IMR-90 (cell line): ENCODE results near the gene EME2. TPM values are rescaled to one million over a fixed set of nuclear protein-coding genes. Genes with fewer than 3 reads are reported as not detected.
A peak's percentile ranks its signal among the peaks of the same experiment; 100 is the strongest.

Experiments used
- ATAC-seq: fragments of 200-7000 bp; cut with Tn5 transposase; 2 replicates; pipeline ENCODE4 v1.9.1; 2020; ENCODE audit warnings: low read depth, mild to moderate bottlenecking, moderate library complexity
- BruUV-seq: library from RNA; stranded (reverse); fragments of 400-500 nt; replicated peaks from 2 replicates; lab custom pipeline; 2021; lab: Mats Ljungman, UMichigan
- CTCF ChIA-PET: fragments of 300-600 bp; formaldehyde crosslinking; extraction: SDS; loops from one replicate; lab custom pipeline; 2021; ENCODE audit warnings: antibody characterized with exemption; lab: Yijun Ruan, JAX
- POLR2A ChIA-PET: fragments of 300-600 bp; sonication (Branson Sonifier 250); formaldehyde crosslinking; loops from one replicate; lab custom pipeline; 2022; ENCODE audit warnings: antibody characterized with exemption; ENCODE audit not compliant: unreplicated experiment; lab: Charles Lee
- DNase-seq: peaks from one replicate; pipeline ENCODE4 v3.0.0; 2013
- H2AFZ ChIP-seq: replicated peaks from 2 replicates; pipeline ENCODE3; 2013; ENCODE audit warnings: low read length, mild to moderate bottlenecking; ENCODE audit not compliant: poor library complexity
- H2AK5ac ChIP-seq: 2 replicates; pipeline ENCODE4 v1.6.1; 2013; ENCODE audit warnings: low read depth, low read length, inconsistent platforms
- H2AK9ac ChIP-seq: replicated peaks from 2 replicates; pipeline ENCODE3; 2013; ENCODE audit warnings: mild to moderate bottlenecking, low read depth, low read length, moderate library complexity; ENCODE audit not compliant: poor library complexity
- H2BK120ac ChIP-seq: 2 replicates; pipeline ENCODE4 v1.6.1; 2013; ENCODE audit warnings: low read depth, low read length, inconsistent platforms
- H2BK15ac ChIP-seq: 3 replicates; pipeline ENCODE4 v1.6.1; 2013; ENCODE audit warnings: low read depth, low read length, inconsistent platforms
- H2BK20ac ChIP-seq: 2 replicates; pipeline ENCODE4 v1.6.1; 2013; ENCODE audit warnings: low read depth, mild to moderate bottlenecking, inconsistent platforms, low read length, moderate library complexity
- H2BK5ac ChIP-seq: 2 replicates; pipeline ENCODE4 v1.6.1; 2013; ENCODE audit warnings: mild to moderate bottlenecking, low read depth, low read length, inconsistent platforms; ENCODE audit not compliant: poor library complexity, severe bottlenecking
- H3K14ac ChIP-seq: replicated peaks from 2 replicates; pipeline ENCODE4 v1.6.1; 2013; ENCODE audit warnings: low read depth, low read length, inconsistent platforms
- H3K18ac ChIP-seq: 2 replicates; pipeline ENCODE4 v1.6.1; 2013; ENCODE audit warnings: low read depth, low read length, control low read depth
- H3K23ac ChIP-seq: 2 replicates; pipeline ENCODE4 v1.6.1; 2013; ENCODE audit warnings: low read depth, low read length, inconsistent platforms
- H3K27ac ChIP-seq: 2 replicates; pipeline ENCODE4 v1.5.1; 2013; ENCODE audit warnings: mild to moderate bottlenecking, control low read depth, low read length; ENCODE audit not compliant: insufficient read depth
- H3K27me3 ChIP-seq: 2 replicates; pipeline ENCODE4 v1.6.1; 2013; ENCODE audit warnings: low read length; ENCODE audit not compliant: control insufficient read depth, insufficient read depth
- H3K36me3 ChIP-seq: 2 replicates; pipeline ENCODE4 v1.6.1; 2013; ENCODE audit warnings: low read length, mixed read lengths; ENCODE audit not compliant: control insufficient read depth, insufficient read depth
- H3K4ac ChIP-seq: 2 replicates; pipeline ENCODE4 v1.6.1; 2013; ENCODE audit warnings: low read depth, low read length, inconsistent platforms
- H3K4me1 ChIP-seq: 2 replicates; pipeline ENCODE4 v1.6.1; 2013; ENCODE audit warnings: low read length, mixed read lengths; ENCODE audit not compliant: control insufficient read depth, insufficient read depth
- H3K4me2 ChIP-seq: 2 replicates; pipeline ENCODE4 v1.6.1; 2013; ENCODE audit warnings: low read depth, mild to moderate bottlenecking, control low read depth, low read length, moderate library complexity
- H3K4me3 ChIP-seq: 2 replicates; pipeline ENCODE4 v1.5.1; 2013; ENCODE audit warnings: low read depth, mild to moderate bottlenecking, control low read depth, low read length, moderate library complexity; ENCODE audit not compliant: insufficient read depth
- H3K56ac ChIP-seq: 2 replicates; pipeline ENCODE4 v1.6.1; 2013; ENCODE audit warnings: low read length, inconsistent platforms; ENCODE audit not compliant: insufficient read depth; ENCODE audit errors: extremely low read depth
- H3K79me1 ChIP-seq, 2 experiments: 2 replicates each; pipeline ENCODE4 v1.6.1; 2013; ENCODE audit warnings: low read length in 2 of 2, inconsistent platforms in 1 of 2, low read depth in 1 of 2
- H3K9ac ChIP-seq: 2 replicates; pipeline ENCODE4 v1.6.1; 2013; ENCODE audit warnings: low read depth, low read length, control low read depth
- H3K9me1 ChIP-seq: 2 replicates; pipeline ENCODE4 v1.6.1; 2013; ENCODE audit warnings: low read length, inconsistent platforms; ENCODE audit not compliant: insufficient read depth
- H3K9me3 ChIP-seq: 2 replicates; pipeline ENCODE4 v1.6.1; 2013; ENCODE audit warnings: low read length; ENCODE audit not compliant: control insufficient read depth, insufficient read depth
- H4K20me1 ChIP-seq: 2 replicates; pipeline ENCODE4 v1.6.1; 2013; ENCODE audit warnings: low read length, inconsistent platforms; ENCODE audit not compliant: insufficient read depth
- H4K5ac ChIP-seq: 2 replicates; pipeline ENCODE4 v1.6.1; 2013; ENCODE audit warnings: mild to moderate bottlenecking, low read depth, low read length, control low read depth
- H4K8ac ChIP-seq, 2 experiments: 2 replicates each; pipeline ENCODE4 v1.6.1; 2013; ENCODE audit warnings: low read depth in 2 of 2, low read length in 2 of 2, control low read depth in 1 of 2, inconsistent platforms in 1 of 2
- H4K91ac ChIP-seq: 2 replicates; pipeline ENCODE4 v1.6.1; 2013; ENCODE audit warnings: low read depth, low read length, inconsistent platforms; ENCODE audit not compliant: insufficient read depth
- BHLHE40 ChIP-seq: fragments of 150-350 bp; IDR thresholded peaks from 2 replicates; pipeline ENCODE4 v1.6.1; 2016; ENCODE audit warnings: mild to moderate bottlenecking, low read depth, low read length
- CEBPB ChIP-seq: IDR thresholded peaks from 2 replicates; pipeline ENCODE4 v1.6.1; 2012; ENCODE audit warnings: low read depth, low read length, improper control_type of control experiment
- CHD1 ChIP-seq: IDR thresholded peaks from 2 replicates; pipeline ENCODE4 v1.6.1; 2012; ENCODE audit warnings: low read depth, low read length, improper control_type of control experiment
- FOS ChIP-seq: fragments of 150-350 bp; IDR thresholded peaks from 2 replicates; pipeline ENCODE4 v1.6.1; 2016; ENCODE audit warnings: low read depth, low read length
- MAZ ChIP-seq: IDR thresholded peaks from 2 replicates; pipeline ENCODE4 v1.6.1; 2012; ENCODE audit warnings: low read depth, mild to moderate bottlenecking, low read length, improper control_type of control experiment, moderate library complexity, borderline replicate concordance
- MXI1 ChIP-seq: IDR thresholded peaks from 2 replicates; pipeline ENCODE4 v1.6.1; 2012; ENCODE audit warnings: low read depth, mild to moderate bottlenecking, low read length, moderate library complexity, borderline replicate concordance
- NFE2L2 ChIP-seq: fragments of 150-350 bp; IDR thresholded peaks from 2 replicates; pipeline ENCODE4 v1.6.1; 2016; ENCODE audit warnings: low read depth, mild to moderate bottlenecking, low read length
- POLR2A ChIP-seq: IDR thresholded peaks from 2 replicates; pipeline ENCODE4 v1.6.1; 2012; ENCODE audit warnings: mild to moderate bottlenecking, low read depth, low read length
- RAD21 ChIP-seq: IDR thresholded peaks from 2 replicates; pipeline ENCODE4 v1.6.1; 2012; ENCODE audit warnings: low read length, improper control_type of control experiment
- RCOR1 ChIP-seq: IDR thresholded peaks from 2 replicates; pipeline ENCODE4 v1.6.1; 2012; ENCODE audit warnings: mild to moderate bottlenecking, low read length, improper control_type of control experiment; ENCODE audit not compliant: insufficient replicate concordance
- RFX5 ChIP-seq: IDR thresholded peaks from 2 replicates; pipeline ENCODE4 v1.8.0; 2012; ENCODE audit warnings: low read depth, mild to moderate bottlenecking, low read length, moderate library complexity
- SMC3 ChIP-seq: fragments of 150-350 bp; IDR thresholded peaks from 2 replicates; pipeline ENCODE4 v1.6.1; 2016; ENCODE audit warnings: low read depth, mild to moderate bottlenecking, antibody characterized with exemption, low read length, moderate library complexity
- WGBS, 2 experiments: methylation state at CpG; one replicate each; pipeline versions ENCODE4 v1.1.5 to v1.1.7; 2013; ENCODE audit warnings: missing lambda C conversion rate in 2 of 2; ENCODE audit not compliant: insufficient read length in 1 of 2; ENCODE audit errors: extremely low coverage in 2 of 2; 5-methylcytosine and 5-hydroxymethylcytosine counted together
- dilution Hi-C: fragments of 300-500 bp; cut with HindIII; formaldehyde crosslinking; loops from one replicate; pipeline ENCODE4 v1.14.3; 2018; ENCODE audit warnings: low sequenced_read_pairs; ENCODE audit not compliant: unreplicated experiment
- in situ Hi-C: fragments of 300-500 bp; cut with MboI; formaldehyde crosslinking; loops from 3 replicates; pipeline ENCODE4 v1.14.3; 2019; ENCODE audit warnings: low sequenced_read_pairs, inconsistent platforms, mixed read lengths
- intact Hi-C: fragments of 100-400 bp; cut with micrococcal nuclease; formaldehyde crosslinking; loops from 2 replicates; pipeline ENCODE4 v1.10.0; 2022
- polyA plus RNA-seq, 3 experiments: library from polyadenylated mRNA; depleted of rRNA; stranded (reverse); fragments of >200 nt; gene quantifications; 2 replicates each; pipeline ENCODE4 v1.2.3, GENCODE V29; 2012; ENCODE audit warnings: low replicate concordance in 1 of 3
- total RNA-seq: library from RNA; depleted of rRNA; stranded (reverse); fragments of >200 nt; gene quantifications from 2 replicates; pipeline ENCODE4 v1.2.3, GENCODE V29; 2012
- TF ChIP-seq, protein P1 (sequence below): conservative IDR thresholded peaks from 2 replicates; pipeline ENCODE4 v1.5.1; 2012; ENCODE audit warnings: mild to moderate bottlenecking, low read depth, low read length, improper control_type of control experiment
- TF ChIP-seq, protein P2 (sequence below): fragments of 150-350 bp; IDR thresholded peaks from 2 replicates; pipeline ENCODE4 v1.6.1; 2016; ENCODE audit warnings: low read depth, mild to moderate bottlenecking, low read length, moderate library complexity, borderline replicate concordance
- TF ChIP-seq, protein P3 (sequence below): fragments of 150-350 bp; IDR thresholded peaks from 2 replicates; pipeline ENCODE4 v1.6.1; 2017; ENCODE audit warnings: mild to moderate bottlenecking, antibody characterized with exemption, low read length, low read depth

The EME2 gene
- total and polyA plus RNA-seq, 2 of the 4 experiments (the other 2 are of a cell fraction): 1.3 to 9.6 TPM

DNA sequence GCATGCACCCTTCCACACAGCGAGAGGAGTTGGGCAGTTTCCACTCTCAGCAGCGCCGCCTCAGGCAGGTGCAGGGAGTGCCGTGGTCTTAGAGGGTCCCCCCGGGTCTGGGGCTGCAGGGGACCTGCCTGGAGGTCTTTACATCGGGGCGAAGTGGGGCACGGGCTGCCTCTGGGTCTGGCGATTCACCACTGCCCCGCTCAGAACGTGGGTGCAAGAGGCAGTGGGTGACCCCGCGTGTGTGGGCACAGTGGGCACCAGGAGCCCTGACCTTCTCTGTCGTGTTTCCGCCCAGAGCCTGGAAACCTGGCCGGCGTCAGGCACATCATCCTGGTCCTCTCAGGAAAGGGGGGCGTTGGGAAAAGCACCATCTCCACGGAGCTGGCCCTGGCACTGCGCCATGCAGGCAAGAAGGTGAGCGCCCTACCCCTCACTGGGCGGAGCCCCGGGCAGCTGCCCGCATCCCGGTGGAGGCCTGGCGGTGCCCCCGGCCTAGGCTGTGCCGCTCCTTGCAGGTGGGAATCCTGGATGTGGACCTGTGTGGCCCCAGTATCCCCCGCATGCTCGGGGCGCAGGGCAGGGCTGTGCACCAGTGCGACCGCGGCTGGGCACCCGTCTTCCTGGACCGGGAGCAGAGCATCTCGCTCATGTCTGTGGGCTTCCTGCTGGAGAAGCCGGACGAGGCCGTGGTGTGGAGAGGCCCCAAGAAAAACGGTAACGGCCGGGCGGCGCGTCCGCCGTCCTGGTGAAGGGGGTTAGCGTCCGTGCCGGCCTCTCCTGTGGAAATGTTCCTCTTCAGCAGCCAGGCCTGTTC, 13.8 kb downstream of the EME2 start:
- Histone ChIP-seq H3K4me3 (no peak overlapping the region), H3K27ac (no peak overlapping the region), H3K18ac (no peak overlapping the region), H3K79me1 (peaks cover 12 to 44% of the 10 kb centered on the region in 2 experiments), H3K4ac (no peak overlapping the region), H4K20me1 (peaks cover 38% of the 10 kb centered on the region), H3K56ac (no peak overlapping the region), H3K9ac (no peak overlapping the region), H2AFZ (no peak overlapping the region), H3K14ac (no peak overlapping the region), H4K5ac (no peak overlapping the region), H2AK5ac (no peak overlapping the region), H4K8ac (no peak overlapping the region), H3K23ac (no peak overlapping the region), H3K4me1 (no peaks in the 10 kb centered on the region; the same call in 1 of the 2 replicates), H2BK120ac (no peak overlapping the region), H2AK9ac (peak overlapping the region; percentile 52), H3K4me2 (no peak overlapping the region), H2BK5ac (no peak overlapping the region), H3K36me3 (peaks cover 30% of the 10 kb centered on the region), H4K91ac (no peak overlapping the region), H3K9me1 (peaks cover 4% of the 10 kb centered on the region; the same call in 1 of the 2 replicates), H2BK20ac (no peak overlapping the region), H3K27me3 (no peaks in the 10 kb centered on the region), H2BK15ac (no peak overlapping the region), H3K9me3 (no peaks in the 10 kb centered on the region)
- intact Hi-C loops (no loop called here), in situ Hi-C loops (no loop called here), dilution Hi-C loops (no loop called here)
- 93% methylated on average over 19 of the region's 51 CpGs; no CpG with 5 or more reads in 1 of the 2 experiments for WGBS, 2 experiments
- BruUV-seq: no TSS peak
- DNase-seq: no peak
- ChIA-PET CTCF (no interaction called here), POLR2A (no interaction called here)
- ATAC-seq: no peak
- TF ChIP-seq CEBPB: no peak
- no peak for TF ChIP-seq RFX5
- TF ChIP-seq, protein P1, sequence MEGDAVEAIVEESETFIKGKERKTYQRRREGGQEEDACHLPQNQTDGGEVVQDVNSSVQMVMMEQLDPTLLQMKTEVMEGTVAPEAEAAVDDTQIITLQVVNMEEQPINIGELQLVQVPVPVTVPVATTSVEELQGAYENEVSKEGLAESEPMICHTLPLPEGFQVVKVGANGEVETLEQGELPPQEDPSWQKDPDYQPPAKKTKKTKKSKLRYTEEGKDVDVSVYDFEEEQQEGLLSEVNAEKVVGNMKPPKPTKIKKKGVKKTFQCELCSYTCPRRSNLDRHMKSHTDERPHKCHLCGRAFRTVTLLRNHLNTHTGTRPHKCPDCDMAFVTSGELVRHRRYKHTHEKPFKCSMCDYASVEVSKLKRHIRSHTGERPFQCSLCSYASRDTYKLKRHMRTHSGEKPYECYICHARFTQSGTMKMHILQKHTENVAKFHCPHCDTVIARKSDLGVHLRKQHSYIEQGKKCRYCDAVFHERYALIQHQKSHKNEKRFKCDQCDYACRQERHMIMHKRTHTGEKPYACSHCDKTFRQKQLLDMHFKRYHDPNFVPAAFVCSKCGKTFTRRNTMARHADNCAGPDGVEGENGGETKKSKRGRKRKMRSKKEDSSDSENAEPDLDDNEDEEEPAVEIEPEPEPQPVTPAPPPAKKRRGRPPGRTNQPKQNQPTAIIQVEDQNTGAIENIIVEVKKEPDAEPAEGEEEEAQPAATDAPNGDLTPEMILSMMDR: no peak
- TF ChIP-seq SMC3: no peak
- no peak for TF ChIP-seq RCOR1
- no peak for TF ChIP-seq NFE2L2
- TF ChIP-seq CHD1: no peak
- no peak for TF ChIP-seq BHLHE40
- no peak for TF ChIP-seq RAD21
- no peak for TF ChIP-seq MAZ
- TF ChIP-seq, protein P2, sequence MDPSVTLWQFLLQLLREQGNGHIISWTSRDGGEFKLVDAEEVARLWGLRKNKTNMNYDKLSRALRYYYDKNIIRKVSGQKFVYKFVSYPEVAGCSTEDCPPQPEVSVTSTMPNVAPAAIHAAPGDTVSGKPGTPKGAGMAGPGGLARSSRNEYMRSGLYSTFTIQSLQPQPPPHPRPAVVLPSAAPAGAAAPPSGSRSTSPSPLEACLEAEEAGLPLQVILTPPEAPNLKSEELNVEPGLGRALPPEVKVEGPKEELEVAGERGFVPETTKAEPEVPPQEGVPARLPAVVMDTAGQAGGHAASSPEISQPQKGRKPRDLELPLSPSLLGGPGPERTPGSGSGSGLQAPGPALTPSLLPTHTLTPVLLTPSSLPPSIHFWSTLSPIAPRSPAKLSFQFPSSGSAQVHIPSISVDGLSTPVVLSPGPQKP: no peak
- no peak for TF ChIP-seq MXI1
- TF ChIP-seq POLR2A: no peak
- TF ChIP-seq, protein P3, sequence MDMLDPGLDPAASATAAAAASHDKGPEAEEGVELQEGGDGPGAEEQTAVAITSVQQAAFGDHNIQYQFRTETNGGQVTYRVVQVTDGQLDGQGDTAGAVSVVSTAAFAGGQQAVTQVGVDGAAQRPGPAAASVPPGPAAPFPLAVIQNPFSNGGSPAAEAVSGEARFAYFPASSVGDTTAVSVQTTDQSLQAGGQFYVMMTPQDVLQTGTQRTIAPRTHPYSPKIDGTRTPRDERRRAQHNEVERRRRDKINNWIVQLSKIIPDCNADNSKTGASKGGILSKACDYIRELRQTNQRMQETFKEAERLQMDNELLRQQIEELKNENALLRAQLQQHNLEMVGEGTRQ: no peak
- TF ChIP-seq FOS: no peak
